Peyer's patch (tissue), 4 donors: ENCODE measurements around the gene CWC27.

Source experiments
- CTCF ChIP-seq, 6 experiments: fragments of 450-650 bp in 4 of 6; fragments of 200-600 bp in 2 of 6; sonication (generic) in 1 of 6; IDR thresholded peaks; one replicate each; pipeline ENCODE4 v1.5.1; 2017 to 2019; ENCODE audit warnings: antibody characterized with exemption in 6 of 6, mild to moderate bottlenecking in 3 of 6, moderate library complexity in 1 of 6
- POLR2A ChIP-seq, 2 donors: fragments of 450-650 bp; IDR thresholded peaks; one replicate each; pipeline ENCODE4 v1.5.1; 2017; ENCODE audit warnings: antibody characterized with exemption in 2 of 2, mild to moderate bottlenecking in 2 of 2, moderate library complexity in 2 of 2

DNA sequence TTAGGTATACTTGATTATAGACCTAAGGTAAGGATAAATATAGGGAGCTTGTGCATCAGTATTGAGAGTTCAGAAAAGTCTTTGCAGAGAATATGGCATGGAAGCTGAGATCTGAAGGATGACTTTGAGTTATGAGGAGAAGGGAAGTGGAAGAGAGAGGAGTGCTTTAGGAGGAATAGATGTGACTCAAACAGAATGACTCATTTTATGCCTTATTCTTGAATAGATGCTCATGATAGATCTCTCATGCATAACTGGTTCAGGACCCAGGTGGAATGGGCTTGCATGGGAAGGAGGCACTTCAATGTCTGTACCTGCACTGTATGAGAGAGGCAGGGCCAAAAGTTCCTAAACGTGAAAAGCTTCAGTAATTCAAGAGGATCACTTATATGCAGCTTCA lies 103.3 kb downstream of the CWC27 start:
- TF ChIP-seq CTCF (IDR thresholded peaks at IDR 0.05), result no peak
- TF ChIP-seq POLR2A (IDR thresholded peaks at IDR 0.05), result no peak
